ENCODE data around the gene CASP2.

DNA sequence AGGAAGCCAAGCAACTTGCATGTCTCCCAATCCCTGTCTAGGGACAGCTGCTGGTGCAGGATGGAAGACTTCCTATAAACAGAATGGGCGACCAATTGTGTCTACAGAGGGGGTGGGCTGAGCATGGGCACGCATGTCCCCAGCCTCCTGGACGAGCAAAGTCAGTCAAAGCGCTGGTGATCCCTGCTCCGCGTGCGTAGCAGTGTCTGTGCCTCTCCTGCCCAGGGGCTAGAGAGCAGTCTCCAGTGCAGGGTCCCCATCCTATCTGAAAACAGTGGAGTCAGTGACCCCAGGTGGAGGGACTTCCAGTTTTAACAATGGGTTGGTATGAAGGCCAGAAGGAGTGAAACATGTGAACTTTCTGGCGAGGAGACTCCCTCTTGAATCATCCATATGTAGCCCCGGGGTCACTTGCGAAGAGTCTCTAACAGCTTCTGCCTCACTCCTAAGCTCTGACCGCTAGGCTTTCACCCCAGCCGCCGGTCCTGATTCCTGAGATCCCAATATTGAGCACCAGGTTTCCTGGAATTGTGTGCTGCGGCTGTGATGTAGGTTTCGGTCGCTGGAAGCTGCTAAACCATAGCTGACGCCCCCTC, 714 bp upstream of the CASP2 start:
- TF ChIP-seq, protein P1, sequence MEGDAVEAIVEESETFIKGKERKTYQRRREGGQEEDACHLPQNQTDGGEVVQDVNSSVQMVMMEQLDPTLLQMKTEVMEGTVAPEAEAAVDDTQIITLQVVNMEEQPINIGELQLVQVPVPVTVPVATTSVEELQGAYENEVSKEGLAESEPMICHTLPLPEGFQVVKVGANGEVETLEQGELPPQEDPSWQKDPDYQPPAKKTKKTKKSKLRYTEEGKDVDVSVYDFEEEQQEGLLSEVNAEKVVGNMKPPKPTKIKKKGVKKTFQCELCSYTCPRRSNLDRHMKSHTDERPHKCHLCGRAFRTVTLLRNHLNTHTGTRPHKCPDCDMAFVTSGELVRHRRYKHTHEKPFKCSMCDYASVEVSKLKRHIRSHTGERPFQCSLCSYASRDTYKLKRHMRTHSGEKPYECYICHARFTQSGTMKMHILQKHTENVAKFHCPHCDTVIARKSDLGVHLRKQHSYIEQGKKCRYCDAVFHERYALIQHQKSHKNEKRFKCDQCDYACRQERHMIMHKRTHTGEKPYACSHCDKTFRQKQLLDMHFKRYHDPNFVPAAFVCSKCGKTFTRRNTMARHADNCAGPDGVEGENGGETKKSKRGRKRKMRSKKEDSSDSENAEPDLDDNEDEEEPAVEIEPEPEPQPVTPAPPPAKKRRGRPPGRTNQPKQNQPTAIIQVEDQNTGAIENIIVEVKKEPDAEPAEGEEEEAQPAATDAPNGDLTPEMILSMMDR (IDR thresholded peaks at IDR 0.05): no peak
- no peak for TF ChIP-seq EZH2phosphoT487 (IDR thresholded peaks at IDR 0.05)

Data from neural progenitor cell (in vitro differentiated cells).